ENCODE data around the gene SH2D5. TPM values are rescaled to one million over a fixed set of nuclear protein-coding genes. Genes with fewer than 3 reads are reported as not detected.

The SH2D5 gene
- total RNA-seq, 1 experiment from 2014 or later = 10.4 TPM

GRCh38 chr1:20720631-20721091 is 11.8 kb downstream of the SH2D5 start:
- H3K4me3 ChIP-seq (replicated peaks in 1 of 2; ENCODE audit: low read depth in 1 of 2, low read length in 2 of 2) = no peak overlapping the region
- no peaks in the 10 kb centered on the region for H3K36me3 ChIP-seq (ENCODE audit: control insufficient read depth in 1 of 2, insufficient read depth in 2 of 2, low read length in 2 of 2)
- TF ChIP-seq ELF1 (IDR thresholded peaks at IDR 0.05; ENCODE audit: borderline replicate concordance, low read depth) = no peak
- TF ChIP-seq, protein P1, sequence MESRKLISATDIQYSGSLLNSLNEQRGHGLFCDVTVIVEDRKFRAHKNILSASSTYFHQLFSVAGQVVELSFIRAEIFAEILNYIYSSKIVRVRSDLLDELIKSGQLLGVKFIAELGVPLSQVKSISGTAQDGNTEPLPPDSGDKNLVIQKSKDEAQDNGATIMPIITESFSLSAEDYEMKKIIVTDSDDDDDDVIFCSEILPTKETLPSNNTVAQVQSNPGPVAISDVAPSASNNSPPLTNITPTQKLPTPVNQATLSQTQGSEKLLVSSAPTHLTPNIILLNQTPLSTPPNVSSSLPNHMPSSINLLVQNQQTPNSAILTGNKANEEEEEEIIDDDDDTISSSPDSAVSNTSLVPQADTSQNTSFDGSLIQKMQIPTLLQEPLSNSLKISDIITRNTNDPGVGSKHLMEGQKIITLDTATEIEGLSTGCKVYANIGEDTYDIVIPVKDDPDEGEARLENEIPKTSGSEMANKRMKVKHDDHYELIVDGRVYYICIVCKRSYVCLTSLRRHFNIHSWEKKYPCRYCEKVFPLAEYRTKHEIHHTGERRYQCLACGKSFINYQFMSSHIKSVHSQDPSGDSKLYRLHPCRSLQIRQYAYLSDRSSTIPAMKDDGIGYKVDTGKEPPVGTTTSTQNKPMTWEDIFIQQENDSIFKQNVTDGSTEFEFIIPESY (IDR thresholded peaks at IDR 0.05; ENCODE audit: extremely low read depth, insufficient replicate concordance, low read length) = no peak
- TF ChIP-seq, protein P2, sequence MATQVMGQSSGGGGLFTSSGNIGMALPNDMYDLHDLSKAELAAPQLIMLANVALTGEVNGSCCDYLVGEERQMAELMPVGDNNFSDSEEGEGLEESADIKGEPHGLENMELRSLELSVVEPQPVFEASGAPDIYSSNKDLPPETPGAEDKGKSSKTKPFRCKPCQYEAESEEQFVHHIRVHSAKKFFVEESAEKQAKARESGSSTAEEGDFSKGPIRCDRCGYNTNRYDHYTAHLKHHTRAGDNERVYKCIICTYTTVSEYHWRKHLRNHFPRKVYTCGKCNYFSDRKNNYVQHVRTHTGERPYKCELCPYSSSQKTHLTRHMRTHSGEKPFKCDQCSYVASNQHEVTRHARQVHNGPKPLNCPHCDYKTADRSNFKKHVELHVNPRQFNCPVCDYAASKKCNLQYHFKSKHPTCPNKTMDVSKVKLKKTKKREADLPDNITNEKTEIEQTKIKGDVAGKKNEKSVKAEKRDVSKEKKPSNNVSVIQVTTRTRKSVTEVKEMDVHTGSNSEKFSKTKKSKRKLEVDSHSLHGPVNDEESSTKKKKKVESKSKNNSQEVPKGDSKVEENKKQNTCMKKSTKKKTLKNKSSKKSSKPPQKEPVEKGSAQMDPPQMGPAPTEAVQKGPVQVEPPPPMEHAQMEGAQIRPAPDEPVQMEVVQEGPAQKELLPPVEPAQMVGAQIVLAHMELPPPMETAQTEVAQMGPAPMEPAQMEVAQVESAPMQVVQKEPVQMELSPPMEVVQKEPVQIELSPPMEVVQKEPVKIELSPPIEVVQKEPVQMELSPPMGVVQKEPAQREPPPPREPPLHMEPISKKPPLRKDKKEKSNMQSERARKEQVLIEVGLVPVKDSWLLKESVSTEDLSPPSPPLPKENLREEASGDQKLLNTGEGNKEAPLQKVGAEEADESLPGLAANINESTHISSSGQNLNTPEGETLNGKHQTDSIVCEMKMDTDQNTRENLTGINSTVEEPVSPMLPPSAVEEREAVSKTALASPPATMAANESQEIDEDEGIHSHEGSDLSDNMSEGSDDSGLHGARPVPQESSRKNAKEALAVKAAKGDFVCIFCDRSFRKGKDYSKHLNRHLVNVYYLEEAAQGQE (IDR thresholded peaks at IDR 0.05; ENCODE audit: low read depth) = no peak
- no peak for TF ChIP-seq POLR2AphosphoS5 (IDR thresholded peaks at IDR 0.05; ENCODE audit: low read depth, low read length)
- no peaks in the 10 kb centered on the region for H3K79me2 ChIP-seq (ENCODE audit: insufficient read depth, low read length)
- DNase-seq (ENCODE audit: low read depth, low spot score) (no peak), ATAC-seq (no peak)
- POLR2A ChIA-PET = no interaction called here
- intact Hi-C loops (cut with micrococcal nuclease) = no loop called here
- no peak overlapping the region for H3K27ac ChIP-seq (ENCODE audit: low read depth, low read length)
- RAD21 ChIA-PET (ENCODE audit: low non-redundant PET in 1 of 2, low total read pairs in 2 of 2, uncharacterized antibody in 2 of 2, unreplicated experiment in 2 of 2) = no interaction called here
- H3K9me3 ChIP-seq (ENCODE audit: control insufficient read depth in 1 of 2, insufficient read depth in 1 of 2, low read depth in 1 of 2, low read length in 2 of 2) = no peaks in the 10 kb centered on the region
- H3K9me2 ChIP-seq (ENCODE audit: insufficient read depth) = no peaks in the 10 kb centered on the region
- CTCF ChIA-PET = no interaction called here
- BruUV-seq (replicated peaks) = no TSS peak
- H3K9ac ChIP-seq (ENCODE audit: low read length) = no peak overlapping the region
- H3K27me3 ChIP-seq (ENCODE audit: insufficient read depth, low read length) = no peaks in the 10 kb centered on the region
- H3K4me1 ChIP-seq (ENCODE audit: control insufficient read depth in 1 of 2, insufficient read depth in 2 of 2, low read length in 2 of 2) = peaks cover 2 to 20% of the 10 kb centered on the region in 2 experiments; a peak in 3 of 4 replicates
- no peaks in the 10 kb centered on the region for H4K20me1 ChIP-seq (ENCODE audit: insufficient read depth)
- H3K4me2 ChIP-seq (ENCODE audit: low read length) = no peak overlapping the region
- H2AFZ ChIP-seq (ENCODE audit: low read depth, low read length, poor library complexity, severe bottlenecking) = no peak overlapping the region
